HuH-7.5 (cell line): ENCODE measurements around the gene PID1.
"Not testable (repeated sequence)": the region's sequence is repeated elsewhere in the genome, so short reads cannot be mapped to it uniquely, and the experiment has no call there.

Source experiments
- DNase-seq: peaks from one replicate; pipeline ENCODE4 v3.0.0; 2011; ENCODE audit warnings: low spot score

Gene PID1

DNA sequence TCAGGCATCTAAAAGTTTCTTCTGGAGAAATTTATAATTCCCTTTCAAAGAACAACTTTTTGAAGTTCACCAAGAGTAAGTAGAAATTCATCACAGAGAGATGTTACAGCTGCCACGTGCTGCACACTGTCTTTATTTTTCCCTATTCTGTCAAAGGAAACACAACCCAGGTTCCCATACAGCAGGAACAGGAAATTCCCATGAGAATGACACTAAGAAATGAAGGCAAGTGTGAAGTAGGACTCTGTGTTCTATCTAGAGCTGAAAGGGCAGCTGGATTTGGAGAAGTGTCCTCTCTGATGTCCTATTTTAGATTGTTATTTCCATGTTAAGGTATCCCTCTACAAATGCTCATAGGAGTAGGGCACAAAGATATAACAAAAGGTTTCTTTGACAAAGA, 58.8 kb downstream of the PID1 start:
- DNase-seq: no peak

DNA sequence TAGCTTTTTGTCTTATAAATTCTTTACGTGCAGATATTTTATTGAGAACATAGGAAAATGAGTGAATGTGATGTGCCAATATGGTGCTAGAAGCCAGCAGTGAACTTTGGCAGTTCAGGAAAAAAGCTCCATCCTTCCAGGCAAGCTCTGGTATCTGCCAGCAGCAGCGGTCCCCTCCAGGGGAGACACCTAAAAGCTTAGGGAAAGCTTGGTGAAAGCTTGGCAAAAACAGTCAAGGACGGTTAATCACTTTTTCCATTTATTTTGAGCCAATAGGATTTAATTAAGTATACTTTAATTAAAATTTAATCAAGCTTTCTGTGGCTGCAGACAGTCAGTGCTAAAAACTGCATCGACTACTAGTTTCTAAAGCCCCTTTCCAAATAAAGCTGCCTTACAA, 60.4 kb downstream of the PID1 start:
- no peak for DNase-seq

DNA sequence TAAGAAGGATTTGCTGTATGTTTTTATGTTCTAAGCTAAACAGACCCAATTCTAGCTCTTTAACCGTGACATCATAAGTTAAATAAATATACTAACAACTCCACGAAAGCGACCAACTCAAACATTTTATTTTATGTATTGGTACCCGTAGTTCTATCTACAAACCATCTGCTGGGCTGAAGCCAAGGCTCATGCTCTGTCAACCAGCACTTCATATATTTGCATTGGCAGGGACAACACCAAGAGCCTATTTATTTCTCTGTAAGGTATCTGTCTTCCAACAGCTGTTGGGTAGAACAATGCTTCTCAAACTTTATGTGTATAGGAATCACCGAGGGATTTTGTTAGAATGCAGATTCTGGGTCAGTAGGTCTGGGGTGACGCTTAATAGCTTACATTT, 64.5 kb downstream of the PID1 start:
- no peak for DNase-seq

DNA sequence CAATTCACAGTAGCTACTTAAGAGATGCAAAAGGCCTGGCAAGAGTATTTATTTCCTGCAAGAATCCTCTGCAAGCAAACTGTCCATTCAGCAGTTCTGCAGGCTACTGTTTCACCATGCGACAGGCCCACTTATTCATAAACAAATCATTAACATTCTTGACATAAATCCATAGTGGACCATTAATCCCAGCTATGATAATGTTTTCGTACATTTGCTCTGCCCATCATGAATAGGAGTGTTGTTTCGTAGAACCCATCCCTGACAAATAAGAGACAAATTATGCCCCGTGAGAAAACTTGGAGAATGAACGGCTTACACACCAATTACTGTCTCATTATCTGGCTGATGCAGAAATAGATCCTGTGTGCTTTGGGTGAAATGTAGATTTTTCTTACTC, 65.4 kb downstream of the PID1 start:
- no peak for DNase-seq

DNA sequence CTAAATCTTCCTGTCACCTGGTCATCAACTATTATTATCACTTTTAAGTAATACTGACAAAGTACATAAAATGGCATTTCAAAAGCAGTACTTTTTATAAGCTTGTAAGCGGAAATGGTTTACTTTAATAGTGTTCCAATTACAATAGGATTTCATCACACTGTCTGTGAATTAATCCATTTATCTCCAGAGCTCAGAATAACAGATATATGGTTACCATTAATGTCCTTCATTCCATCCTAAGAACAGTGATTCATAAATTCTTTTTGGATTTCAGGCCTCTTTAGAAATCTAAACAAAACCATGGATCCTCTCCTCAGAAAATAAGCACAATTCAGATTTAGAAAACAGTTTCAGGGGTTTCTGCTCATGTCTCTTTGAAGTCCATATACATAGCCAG, 68.4 kb downstream of the PID1 start:
- DNase-seq: no peak

DNA sequence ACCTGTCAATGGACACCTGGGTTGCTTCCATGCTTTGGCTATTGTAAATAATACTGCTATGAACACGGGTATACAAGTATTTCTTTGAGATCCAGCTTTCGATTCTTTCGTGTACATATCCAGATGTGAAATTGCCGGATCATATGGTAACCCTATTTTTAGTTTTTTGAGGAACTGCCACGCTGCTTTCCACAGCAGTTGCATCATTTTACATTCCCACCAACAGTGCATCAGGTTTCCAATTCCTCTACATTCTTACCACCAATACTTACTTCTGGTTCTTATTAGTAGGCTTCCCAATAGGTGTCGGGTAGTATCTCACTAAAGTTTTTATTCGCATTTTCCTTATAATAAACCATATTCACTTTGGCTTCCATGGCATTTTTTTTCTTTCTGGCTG, 69.6 kb downstream of the PID1 start:
- DNase-seq: no peak

DNA sequence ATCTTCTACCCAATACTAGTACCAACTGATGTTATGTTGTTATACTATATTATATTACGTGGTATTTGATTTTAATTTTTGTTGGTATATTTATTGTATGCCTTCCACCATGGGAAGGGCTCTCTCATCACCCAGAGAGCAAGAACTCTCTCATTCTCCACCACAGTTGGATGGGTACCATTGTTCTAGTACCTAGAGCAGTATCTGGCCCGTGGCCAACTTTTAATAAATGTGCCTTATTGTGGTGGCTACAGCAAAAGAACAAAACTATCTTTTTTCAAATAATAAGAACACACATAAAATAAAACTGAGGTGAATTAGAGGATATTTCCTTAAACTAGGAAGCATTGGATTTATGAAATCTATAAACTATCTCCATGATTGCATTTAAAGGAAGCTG, 71.8 kb downstream of the PID1 start:
- no peak for DNase-seq

DNA sequence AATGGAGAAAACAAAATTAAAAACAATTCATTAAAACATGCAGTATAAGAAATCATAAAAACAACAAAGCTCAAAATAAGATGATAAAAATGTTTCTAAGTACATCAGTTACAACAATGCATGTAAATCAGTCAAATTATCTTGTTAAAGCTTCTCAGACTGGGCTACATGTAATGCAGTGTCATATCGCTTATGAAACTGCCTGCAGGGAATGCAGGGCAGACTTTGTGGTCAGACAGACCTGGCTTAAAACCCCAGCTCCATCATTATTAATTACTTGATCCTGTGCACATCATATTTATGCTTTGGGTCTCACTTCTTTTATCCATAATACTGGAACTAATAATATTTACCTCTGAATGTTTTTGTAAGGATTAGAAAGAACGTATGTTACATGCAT, 74.6 kb downstream of the PID1 start:
- no peak for DNase-seq

DNA sequence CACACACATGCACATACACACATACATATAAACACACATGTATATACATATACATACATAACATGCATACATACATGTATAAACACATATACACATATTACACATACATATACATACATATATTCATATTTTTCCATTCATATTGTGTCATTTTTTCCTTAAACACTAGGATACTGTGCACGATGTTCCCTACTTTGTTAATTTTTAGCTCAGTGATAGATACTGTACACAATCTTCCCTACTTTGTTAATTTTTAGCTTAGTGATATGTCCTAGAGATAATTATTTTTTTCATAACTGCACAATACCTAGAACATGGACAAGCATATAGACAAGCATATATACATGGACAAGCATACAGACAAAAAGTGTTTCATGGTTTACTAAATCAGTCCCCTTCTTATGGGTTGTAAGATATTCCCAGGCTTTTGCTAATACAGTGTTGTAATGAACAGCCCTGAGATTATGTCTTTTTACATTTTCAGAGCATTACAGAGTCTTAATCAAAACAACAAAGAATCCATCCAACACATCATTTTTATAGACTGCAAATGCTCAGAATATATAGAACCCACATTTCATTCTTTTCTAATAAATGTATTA, 75.6 kb downstream of the PID1 start:
- DNase-seq: no peak

DNA sequence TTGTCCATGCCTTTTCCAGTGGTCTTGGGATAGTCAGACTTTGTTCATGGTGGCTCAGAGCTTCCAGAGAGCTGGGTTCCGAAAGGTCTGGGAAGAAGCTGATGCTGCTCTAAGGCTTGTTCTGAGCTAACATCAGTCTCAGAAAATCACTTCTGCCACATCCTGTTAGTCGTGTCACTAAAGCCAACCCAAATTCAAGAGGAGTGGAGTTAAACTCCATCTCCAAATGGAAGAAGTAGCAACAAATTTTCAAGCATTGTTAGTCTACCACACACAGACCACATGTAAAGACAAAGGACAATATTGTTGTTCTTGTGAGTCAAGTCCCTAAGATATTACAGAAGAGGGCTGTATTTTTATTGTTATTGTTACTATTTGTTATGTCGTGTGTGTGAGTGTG, 77.8 kb downstream of the PID1 start:
- no peak for DNase-seq

DNA sequence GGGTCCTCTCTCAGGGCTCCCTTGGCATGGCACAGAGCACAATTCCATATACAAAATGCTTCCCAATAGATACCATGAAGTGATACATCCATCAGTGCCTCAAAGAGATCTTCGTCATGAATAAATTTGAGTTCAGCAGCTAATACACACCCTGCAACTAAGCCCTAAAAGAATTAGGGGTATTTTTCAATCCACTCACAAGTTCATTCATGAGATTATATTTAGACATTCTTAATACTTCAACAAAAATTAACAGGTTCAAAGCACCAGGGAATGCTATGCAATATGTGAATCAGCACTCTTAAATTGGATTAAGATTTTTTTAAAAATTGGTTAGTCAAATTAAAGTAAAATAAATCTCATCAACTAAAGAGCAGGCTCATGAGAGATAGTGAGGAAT, 79.7 kb downstream of the PID1 start:
- no peak for DNase-seq

DNA sequence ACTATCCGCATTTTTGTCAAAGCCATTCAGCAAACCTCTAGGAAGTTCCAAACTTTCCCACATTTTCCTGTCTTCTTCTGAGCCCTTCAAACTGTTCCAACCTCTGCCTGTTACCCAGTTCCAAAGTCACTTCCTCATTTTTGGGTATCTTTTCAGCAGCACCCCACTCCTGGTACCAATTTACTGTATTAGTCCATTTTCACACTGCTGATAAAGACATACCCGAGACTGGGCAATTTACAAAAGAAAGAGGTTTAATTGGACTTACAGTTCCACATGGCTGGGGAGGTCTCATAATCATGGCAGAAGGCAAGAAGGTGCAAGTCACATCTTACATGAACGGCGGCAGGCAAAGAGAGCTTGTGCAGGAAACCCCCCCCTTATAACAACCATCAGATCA, 84.0 kb downstream of the PID1 start:
- DNase-seq: not testable (repeated sequence)

DNA sequence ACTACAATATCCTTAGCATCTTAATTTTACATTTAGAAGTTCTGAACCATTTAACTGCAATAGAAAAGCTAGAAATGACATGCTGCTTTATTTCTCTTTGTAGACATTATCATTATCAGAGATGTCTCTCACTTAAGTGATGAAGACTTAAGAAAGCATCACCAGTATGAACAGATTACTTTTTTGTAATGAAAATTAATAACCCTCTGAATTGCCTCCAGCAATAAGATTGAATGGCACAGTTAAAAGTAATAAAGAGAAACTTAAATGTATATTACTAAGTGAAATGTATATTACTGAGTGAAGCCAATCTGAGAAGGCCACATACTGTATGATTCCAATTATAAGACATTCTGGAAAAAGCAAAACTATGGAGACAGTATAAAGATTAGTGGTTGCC, 89.4 kb downstream of the PID1 start:
- no peak for DNase-seq

DNA sequence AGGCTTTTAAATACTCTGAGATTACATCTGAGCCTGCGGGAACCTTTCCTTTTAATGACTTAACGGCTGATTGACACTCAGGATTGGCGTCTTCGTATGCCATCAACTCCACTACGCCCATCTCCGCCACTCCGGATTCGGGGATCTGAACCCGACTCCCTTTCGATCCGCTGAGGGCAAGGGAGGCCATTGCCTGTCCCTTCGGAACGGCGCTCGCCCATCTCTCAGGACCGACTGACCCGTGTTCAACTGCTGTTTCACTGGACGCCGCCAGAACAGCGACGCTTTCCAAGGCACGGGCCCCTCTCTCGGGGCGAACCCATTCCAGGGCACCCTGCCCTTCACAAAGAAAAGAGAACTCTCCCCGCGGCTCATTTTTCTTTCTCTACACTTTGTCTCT, 90.4 kb downstream of the PID1 start:
- DNase-seq: no peak

DNA sequence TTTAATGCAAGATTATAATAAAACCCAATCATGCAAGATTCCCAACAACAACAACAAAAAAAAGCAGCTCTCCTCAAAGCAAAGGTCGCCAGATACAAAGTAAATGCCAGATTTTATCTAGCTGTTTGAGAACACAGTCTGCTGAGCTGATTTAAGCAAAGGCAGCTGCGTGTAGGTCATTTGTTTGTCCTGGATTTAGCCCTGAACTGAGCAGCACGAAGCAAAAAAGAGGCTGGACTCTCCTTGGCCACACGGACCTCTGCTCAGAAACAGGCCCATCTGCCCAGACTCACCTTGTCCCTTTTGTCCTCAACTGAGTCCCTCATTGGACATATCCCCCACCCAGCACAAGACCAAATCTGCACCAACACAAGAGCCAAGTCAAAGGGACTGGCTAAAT, 91.5 kb downstream of the PID1 start:
- DNase-seq: no peak

DNA sequence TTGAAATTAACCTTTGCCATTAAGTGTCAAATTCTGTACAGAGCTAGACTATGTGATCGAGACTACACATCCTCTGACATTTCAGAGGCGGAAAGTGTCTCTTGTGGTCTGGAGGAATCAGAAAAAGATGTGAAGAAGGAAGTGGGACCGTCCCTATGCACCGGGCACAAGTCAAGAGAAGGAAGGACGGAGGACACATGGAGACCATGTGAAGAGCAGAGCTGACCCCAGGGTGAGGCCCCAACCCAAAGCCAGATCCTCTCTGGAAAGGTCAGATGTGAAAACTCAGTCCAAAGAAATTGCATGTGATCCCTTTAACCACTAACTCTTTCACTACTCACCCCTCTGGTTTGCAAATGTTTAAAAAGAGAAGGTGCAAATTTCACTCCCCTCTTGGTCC, 92.4 kb downstream of the PID1 start:
- DNase-seq: no peak

DNA sequence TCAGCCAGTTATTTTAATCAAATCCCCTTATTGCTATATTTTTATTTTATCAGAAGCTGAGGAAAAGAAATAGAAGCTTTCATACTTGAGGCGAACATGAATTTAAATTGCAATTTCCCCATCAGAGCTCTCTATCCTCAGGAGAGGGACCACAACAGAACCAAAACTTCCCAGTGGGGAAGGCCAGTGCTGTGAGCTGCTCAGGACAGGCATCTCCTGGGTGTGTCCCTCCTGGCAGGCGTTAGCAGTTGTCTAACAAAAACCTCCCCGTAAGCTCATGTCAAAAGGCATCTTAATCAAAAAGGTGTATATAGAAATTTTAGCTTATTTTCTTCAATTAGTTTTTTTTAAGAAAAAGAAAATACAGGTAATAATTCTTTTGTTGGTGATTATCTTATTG, 93.0 kb downstream of the PID1 start:
- no peak for DNase-seq

DNA sequence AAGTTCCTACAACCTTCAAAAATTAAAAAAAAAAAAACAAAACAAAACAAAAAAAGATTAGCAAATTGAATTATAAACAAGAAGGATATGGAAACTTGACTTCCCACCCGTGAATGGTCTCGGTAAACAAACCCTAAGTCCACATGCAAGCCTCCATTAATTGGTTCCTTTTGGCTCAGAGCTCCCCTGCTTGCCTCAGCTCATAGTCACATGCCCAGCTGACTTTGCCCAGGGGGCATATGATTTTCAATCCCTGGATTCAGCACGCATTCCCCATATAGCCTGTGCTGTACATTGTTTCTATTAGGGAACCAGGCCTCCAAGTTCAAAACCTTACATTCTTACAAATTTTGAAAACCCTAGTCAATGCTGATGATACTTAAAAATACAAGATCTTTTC, 95.0 kb downstream of the PID1 start:
- no peak for DNase-seq

DNA sequence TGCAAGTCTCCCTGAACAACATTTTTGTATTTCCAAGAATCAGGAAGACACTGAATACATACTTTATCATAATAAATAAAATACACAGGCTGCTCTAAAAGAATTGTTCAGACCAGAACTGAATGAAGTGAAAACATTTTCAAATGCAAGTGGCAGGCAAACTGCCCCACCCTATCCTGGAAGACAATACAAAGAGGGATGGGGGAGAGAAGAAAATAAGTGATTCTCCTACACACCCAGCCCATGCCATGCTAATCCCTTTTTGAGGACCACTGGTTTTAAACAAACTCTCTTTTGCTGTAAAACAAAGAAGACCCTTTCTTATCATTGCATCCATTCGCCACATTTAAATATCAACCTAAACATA, 95.6 kb downstream of the PID1 start:
- no peak for DNase-seq

DNA sequence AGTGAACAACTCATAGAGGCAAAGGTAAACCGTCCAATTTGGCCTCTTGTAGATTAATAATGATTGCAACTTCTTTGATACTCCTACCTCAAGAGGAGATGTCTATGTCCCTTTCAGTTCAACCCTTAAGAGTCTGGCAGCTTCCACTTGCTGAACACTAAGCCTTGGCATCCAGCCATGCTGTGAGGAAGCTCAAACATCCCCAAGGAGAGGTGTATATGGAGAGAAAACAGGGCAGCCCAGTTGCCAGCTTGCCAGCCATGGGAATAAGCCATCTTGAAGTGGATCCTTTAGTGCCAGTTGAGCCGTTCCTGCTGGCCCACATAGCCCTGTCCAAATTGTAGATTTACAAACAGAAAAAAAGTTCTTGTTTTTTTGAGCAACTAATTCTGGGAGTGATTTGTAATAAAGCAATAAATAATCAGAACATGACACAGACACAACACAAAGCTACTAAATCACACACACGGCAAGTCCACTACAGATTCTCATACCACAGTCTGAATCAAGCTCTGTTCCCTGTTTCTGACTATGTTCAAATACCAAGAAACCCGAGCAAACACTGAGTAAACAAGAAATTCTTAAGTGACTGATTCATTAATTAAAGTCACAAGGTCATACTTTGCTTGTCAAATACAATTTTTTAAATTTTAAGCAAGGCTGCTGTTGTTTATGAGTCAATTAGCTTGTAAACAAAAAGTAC, 96.1 kb downstream of the PID1 start:
- no peak for DNase-seq

DNA sequence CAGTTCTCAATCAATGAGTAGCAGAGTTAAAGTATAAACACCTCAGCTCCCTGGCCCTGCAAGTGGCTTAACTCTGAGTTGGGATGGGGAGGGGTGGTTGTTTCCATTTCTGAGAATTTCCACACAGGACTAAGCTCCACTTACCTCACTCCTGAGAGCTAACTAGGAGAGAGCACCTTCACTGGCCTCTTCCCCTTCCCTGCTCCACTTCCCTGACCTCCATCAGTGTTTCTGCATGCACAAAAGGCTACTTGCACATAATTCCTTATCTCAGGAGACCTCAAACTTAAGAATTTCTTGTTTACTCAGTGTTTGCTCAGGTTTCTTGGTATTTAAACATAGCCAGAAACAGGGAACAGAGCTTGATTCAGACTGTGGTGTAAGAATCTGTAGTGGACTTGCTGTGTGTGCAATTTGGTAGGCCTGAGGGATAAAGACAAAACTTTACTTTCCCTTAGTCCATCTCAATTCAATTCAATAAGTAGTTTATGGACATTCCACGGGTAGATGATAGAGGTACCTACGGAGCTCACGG, 97.2 kb downstream of the PID1 start:
- no peak for DNase-seq

DNA sequence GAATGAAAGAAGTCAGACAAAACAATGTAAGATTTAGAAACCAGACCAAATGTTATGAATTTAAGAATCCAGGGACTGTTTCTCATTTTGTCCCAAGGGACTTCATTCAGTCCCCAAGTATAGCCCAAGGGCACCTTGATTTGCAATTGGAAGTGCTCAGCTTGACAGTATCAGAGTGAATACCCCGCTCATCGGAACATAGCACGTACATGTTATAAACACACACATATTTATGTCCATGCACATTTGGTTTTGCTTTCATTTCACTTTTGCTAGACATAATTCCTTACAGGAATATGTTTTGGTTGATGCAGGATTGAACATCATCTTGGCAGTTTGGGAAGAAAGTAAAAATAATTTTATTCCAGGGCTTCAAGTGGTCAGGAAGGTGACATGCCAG, 100.2 kb downstream of the PID1 start:
- DNase-seq: no peak

DNA sequence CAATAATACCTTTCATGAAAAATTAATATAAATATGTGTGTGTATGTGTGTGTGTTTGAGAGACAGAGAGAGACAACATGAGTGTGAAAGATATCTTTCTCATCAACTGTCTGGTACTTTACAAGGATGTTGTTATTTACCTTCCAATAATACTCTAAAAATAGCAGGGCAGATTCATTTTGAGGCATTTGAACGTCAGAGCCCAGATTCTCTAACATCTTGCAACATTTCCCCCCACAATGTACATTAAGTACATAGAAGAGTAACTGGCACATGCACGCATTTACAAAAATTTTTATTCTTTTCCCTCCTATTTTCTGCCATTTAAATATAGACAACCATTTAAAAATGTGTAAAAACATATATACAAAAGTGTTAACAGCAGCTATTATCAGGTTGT, 100.9 kb downstream of the PID1 start:
- no peak for DNase-seq

DNA sequence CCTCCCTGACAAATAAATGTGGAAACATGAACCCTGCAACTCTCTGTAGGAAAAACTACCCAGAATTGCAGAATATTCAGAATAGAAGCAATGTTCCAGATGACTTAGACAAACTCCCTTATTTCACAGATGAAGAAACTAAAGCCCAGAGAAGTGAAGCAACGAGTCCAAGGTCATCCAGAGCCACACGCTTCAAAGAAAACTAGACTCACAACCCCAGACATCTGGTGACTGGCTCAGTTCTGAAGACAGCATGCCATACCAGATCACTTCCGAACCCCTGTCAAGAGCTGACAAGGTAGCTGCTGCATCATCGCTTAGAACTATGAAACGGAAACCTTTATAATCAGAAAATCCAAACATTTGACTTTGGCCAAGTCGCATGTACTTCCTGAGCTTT, 101.3 kb downstream of the PID1 start:
- no peak for DNase-seq
